Hepatocyte (in vitro differentiated cells): ENCODE results near the gene PMS1. TPM values are rescaled to one million over a fixed set of nuclear protein-coding genes. Genes with fewer than 3 reads are reported as not detected.

ENCODE experiments used
- DNase-seq: peaks from one replicate; pipeline ENCODE4 v3.0.0-alpha.2; 2016; ENCODE audit warnings: low spot score
- H2AFZ ChIP-seq: fragments of 200-600 bp; sonication (generic); 2 replicates; pipeline ENCODE4 v1.6.0; 2016; ENCODE audit warnings: antibody characterized with exemption, mild to moderate bottlenecking
- H3K27ac ChIP-seq: fragments of 200-600 bp; sonication (generic); 2 replicates; pipeline ENCODE4 v1.5.1; 2016; ENCODE audit warnings: mild to moderate bottlenecking
- H3K27me3 ChIP-seq: fragments of 200-600 bp; sonication (generic); 2 replicates; pipeline ENCODE4 v1.6.1; 2016
- H3K36me3 ChIP-seq: fragments of 200-600 bp; sonication (generic); replicated peaks from 2 replicates; pipeline ENCODE4 v1.5.1; 2016; ENCODE audit warnings: low read depth; ENCODE audit not compliant: insufficient read depth
- H3K4me1 ChIP-seq: fragments of 200-600 bp; sonication (generic); 2 replicates; pipeline ENCODE4 v1.5.1; 2016; ENCODE audit warnings: mild to moderate bottlenecking, moderate library complexity; ENCODE audit not compliant: insufficient read depth
- H3K4me2 ChIP-seq: fragments of 200-600 bp; sonication (generic); 2 replicates; pipeline ENCODE4 v1.6.0; 2016
- H3K4me3 ChIP-seq: fragments of 200-600 bp; sonication (generic); 2 replicates; pipeline ENCODE4 v1.5.1; 2016; ENCODE audit warnings: mild to moderate bottlenecking
- H3K79me2 ChIP-seq: fragments of 200-600 bp; sonication (generic); 2 replicates; pipeline ENCODE4 v1.6.0; 2017; ENCODE audit warnings: mild to moderate bottlenecking
- H3K9me2 ChIP-seq: fragments of 200-600 bp; sonication (generic); replicated peaks from 2 replicates; pipeline ENCODE4 v1.6.0; 2017; ENCODE audit warnings: mild to moderate bottlenecking; ENCODE audit not compliant: insufficient read depth
- H3K9me3 ChIP-seq: fragments of 200-600 bp; sonication (generic); 2 replicates; pipeline ENCODE4 v1.5.1; 2016; ENCODE audit warnings: low read depth, mild to moderate bottlenecking
- H4K20me1 ChIP-seq: fragments of 200-600 bp; sonication (generic); 2 replicates; pipeline ENCODE4 v1.6.0; 2016; ENCODE audit warnings: mild to moderate bottlenecking; ENCODE audit not compliant: insufficient read depth, poor library complexity, severe bottlenecking
- EZH2 ChIP-seq: fragments of 200-600 bp; sonication (generic); IDR thresholded peaks from 2 replicates; pipeline ENCODE4 v1.6.1; 2016; ENCODE audit warnings: antibody characterized with exemption, mild to moderate bottlenecking, borderline replicate concordance
- EZH2phosphoT487 ChIP-seq: fragments of 200-600 bp; sonication (generic); IDR thresholded peaks from one replicate; pipeline ENCODE4 v1.6.1; 2018; ENCODE audit warnings: antibody characterized with exemption, mild to moderate bottlenecking, low read depth, moderate library complexity; ENCODE audit not compliant: unreplicated experiment, severe bottlenecking
- WGBS: methylation state at CpG from one replicate; pipeline ENCODE4 v1.1.6; 2016; ENCODE audit warnings: low lambda C conversion rate; ENCODE audit errors: missing lambda C conversion rate; 5-methylcytosine and 5-hydroxymethylcytosine counted together
- polyA plus RNA-seq: library from polyadenylated mRNA; unstranded; fragments of >200 nt; fragmentation: Nextera tagmentation; extraction: Ambion mirVana; gene quantifications from 2 replicates; pipeline ENCODE4 v1.2.1, GENCODE V29; 2016
- total RNA-seq: library from RNA; depleted of rRNA; stranded (reverse); fragments of >200 nt; gene quantifications from 2 replicates; pipeline ENCODE4 v1.2.3, GENCODE V29; 2014
- TF ChIP-seq, protein P1 (sequence below): fragments of 200-600 bp; sonication (generic); IDR thresholded peaks from 2 replicates; pipeline ENCODE4 v1.5.1; 2016; ENCODE audit warnings: antibody characterized with exemption, mild to moderate bottlenecking; ENCODE audit not compliant: poor library complexity

PMS1 gene
- total and polyA plus RNA-seq, 2 experiments from 2014 or later = 13.1 to 14.6 TPM

DNA sequence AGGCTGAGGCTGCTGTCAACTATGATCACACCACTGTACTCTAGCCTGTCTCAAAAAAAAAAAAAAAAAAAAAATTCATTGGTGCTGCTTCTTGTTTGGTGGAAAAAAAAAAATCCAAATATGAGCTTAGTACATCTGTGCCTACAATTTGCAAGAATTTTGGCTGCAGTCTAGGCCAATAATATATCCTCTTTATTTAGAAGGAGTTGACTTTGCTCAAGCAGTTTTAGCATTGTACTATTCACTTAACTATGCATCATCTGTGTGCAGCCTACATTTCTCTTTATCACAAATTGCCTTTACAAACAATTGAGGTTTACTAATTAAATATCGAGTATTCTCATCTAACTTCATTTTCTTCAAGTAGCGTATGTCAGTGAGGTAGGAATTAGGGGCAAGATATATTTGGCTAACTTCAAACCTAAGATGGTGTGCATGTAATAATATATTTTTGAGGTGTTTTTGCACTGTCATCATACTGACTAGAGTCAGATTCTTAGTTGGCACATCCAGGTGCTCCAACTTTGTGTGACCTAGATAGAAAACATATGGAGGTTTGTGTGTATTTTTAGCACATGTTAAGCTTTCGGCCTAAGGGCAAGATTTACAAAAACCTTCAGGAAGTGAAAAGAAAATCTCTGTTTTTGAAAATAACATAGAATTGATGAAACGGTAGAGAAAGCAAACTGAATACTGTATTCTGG lies 51.8 kb downstream of the PMS1 start:
- Histone ChIP-seq H3K4me3 (no peak overlapping the region), H2AFZ (no peak overlapping the region), H3K27ac (no peak overlapping the region), H3K9me3 (no peaks in the 10 kb centered on the region), H3K4me2 (no peak overlapping the region), H3K27me3 (no peaks in the 10 kb centered on the region), H3K9me2 (no peaks in the 10 kb centered on the region), H3K79me2 (no peaks in the 10 kb centered on the region), H4K20me1 (no peaks in the 10 kb centered on the region), H3K4me1 (no peaks in the 10 kb centered on the region), H3K36me3 (no peaks in the 10 kb centered on the region)
- no peak for DNase-seq
- no peak for TF ChIP-seq EZH2phosphoT487
- TF ChIP-seq, protein P1, sequence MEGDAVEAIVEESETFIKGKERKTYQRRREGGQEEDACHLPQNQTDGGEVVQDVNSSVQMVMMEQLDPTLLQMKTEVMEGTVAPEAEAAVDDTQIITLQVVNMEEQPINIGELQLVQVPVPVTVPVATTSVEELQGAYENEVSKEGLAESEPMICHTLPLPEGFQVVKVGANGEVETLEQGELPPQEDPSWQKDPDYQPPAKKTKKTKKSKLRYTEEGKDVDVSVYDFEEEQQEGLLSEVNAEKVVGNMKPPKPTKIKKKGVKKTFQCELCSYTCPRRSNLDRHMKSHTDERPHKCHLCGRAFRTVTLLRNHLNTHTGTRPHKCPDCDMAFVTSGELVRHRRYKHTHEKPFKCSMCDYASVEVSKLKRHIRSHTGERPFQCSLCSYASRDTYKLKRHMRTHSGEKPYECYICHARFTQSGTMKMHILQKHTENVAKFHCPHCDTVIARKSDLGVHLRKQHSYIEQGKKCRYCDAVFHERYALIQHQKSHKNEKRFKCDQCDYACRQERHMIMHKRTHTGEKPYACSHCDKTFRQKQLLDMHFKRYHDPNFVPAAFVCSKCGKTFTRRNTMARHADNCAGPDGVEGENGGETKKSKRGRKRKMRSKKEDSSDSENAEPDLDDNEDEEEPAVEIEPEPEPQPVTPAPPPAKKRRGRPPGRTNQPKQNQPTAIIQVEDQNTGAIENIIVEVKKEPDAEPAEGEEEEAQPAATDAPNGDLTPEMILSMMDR = no peak
- TF ChIP-seq EZH2 = no peak
- 81% methylated on average over 4 of the region's 4 CpGs for WGBS

DNA sequence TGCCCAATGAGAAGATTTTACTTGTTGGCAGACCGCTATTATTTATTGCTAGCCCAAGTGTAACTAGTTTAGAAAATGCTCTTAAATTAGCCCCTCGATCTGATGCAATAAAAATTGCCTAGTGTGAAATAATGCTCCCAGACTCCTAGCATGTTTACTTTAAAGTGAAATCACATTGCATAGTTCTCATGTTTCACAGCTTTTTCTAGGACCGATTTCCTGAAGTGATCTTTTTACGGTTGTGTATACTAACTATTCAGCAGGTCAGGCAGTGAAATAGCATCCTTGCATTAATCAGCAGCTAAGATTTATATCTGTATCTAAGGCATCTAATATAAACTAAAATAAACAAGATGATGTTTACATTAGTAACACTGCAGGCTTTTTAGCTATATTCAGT lies 52.4 kb downstream of the PMS1 start:
- Histone ChIP-seq H3K9me3 (no peaks in the 10 kb centered on the region), H4K20me1 (no peaks in the 10 kb centered on the region), H2AFZ (no peak overlapping the region), H3K9me2 (no peaks in the 10 kb centered on the region), H3K79me2 (no peaks in the 10 kb centered on the region), H3K27me3 (no peaks in the 10 kb centered on the region), H3K27ac (no peak overlapping the region), H3K4me1 (no peaks in the 10 kb centered on the region), H3K4me2 (no peak overlapping the region), H3K4me3 (no peak overlapping the region), H3K36me3 (no peaks in the 10 kb centered on the region)
- TF ChIP-seq EZH2phosphoT487 (no peak), EZH2 (no peak)
- TF ChIP-seq, protein P1 = no peak
- DNase-seq = no peak
- WGBS = 56% methylated on average over 4 of the region's 4 CpGs

DNA sequence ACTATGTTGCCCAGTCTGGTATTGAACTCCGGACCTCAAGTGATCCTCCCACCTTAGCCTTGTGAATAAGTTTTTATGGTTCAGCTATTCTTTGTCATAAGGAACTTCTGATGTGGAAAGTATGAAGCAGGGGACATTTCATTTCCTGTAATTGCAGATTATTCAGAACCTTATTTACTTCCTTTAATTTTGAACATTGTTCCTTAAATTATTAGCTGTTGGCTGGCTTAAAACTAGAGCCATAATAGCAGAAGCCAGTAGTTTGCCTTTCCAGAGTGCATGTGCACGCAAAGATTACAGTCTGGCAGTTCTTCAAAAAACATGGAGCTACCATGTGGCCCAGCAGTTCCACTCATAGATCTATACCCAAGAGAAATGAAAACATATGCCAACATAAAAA lies 53.1 kb downstream of the PMS1 start:
- no peaks in the 10 kb centered on the region for H3K79me2 ChIP-seq
- H3K4me3 ChIP-seq = no peak overlapping the region
- H3K27ac ChIP-seq = no peak overlapping the region
- H3K27me3 ChIP-seq = no peaks in the 10 kb centered on the region
- H3K9me3 ChIP-seq = no peaks in the 10 kb centered on the region
- H3K4me1 ChIP-seq = no peaks in the 10 kb centered on the region
- no peaks in the 10 kb centered on the region for H3K36me3 ChIP-seq
- no peak for TF ChIP-seq EZH2
- TF ChIP-seq EZH2phosphoT487 = no peak
- no peaks in the 10 kb centered on the region for H3K9me2 ChIP-seq
- 98% methylated on average over 2 of the region's 2 CpGs for WGBS
- H2AFZ ChIP-seq = no peak overlapping the region
- no peaks in the 10 kb centered on the region for H4K20me1 ChIP-seq
- no peak overlapping the region for H3K4me2 ChIP-seq
- DNase-seq = no peak

DNA sequence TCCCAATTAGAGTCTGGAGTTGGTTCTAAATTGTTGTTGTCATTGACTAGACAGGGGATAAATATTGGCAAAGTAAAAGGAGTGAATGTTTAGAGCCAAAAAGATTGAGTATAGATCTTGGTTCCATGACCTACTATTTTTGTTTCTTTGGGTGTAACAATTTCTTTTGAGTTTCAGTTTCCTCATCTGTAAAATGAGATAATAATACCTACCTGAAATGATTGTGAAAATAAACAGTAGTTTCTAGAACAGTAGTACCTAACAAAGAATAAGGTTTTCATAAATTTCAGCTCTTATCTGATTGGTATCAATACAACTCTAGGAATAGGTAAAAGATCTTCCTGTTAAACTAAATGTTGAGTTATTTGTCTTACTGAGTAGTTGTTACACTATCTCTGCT lies 56.8 kb downstream of the PMS1 start:
- no peak overlapping the region for H3K27ac ChIP-seq
- no peaks in the 10 kb centered on the region for H4K20me1 ChIP-seq
- H3K9me3 ChIP-seq = no peaks in the 10 kb centered on the region

More for the DNA sequence above, 56.8 kb downstream of the PMS1 start:
- Histone ChIP-seq H3K36me3 (no peaks in the 10 kb centered on the region), H3K79me2 (no peaks in the 10 kb centered on the region), H3K4me1 (no peaks in the 10 kb centered on the region), H3K9me2 (no peaks in the 10 kb centered on the region), H3K4me2 (no peak overlapping the region), H3K27me3 (no peaks in the 10 kb centered on the region), H2AFZ (no peak overlapping the region), H3K4me3 (no peak overlapping the region)
- TF ChIP-seq, protein P1 = no peak
- no peak for TF ChIP-seq EZH2
- no peak for TF ChIP-seq EZH2phosphoT487
- no peak for DNase-seq
